Adipocyte (in vitro differentiated cells): ENCODE measurements around the gene PRKCH.
"Not testable (repeated sequence)": the region's sequence is repeated elsewhere in the genome, so short reads cannot be mapped to it uniquely, and the experiment has no call there.

Experiments
- DNase-seq: peaks from one replicate; pipeline ENCODE4 v3.0.0-alpha.2; 2015; ENCODE audit warnings: low read depth
- H3K27me3 ChIP-seq: replicated peaks from 2 replicates; pipeline ENCODE4 v1.7.0; 2013; ENCODE audit warnings: mild to moderate bottlenecking, low read length, moderate library complexity; ENCODE audit not compliant: control insufficient read depth, insufficient read depth
- H3K36me3 ChIP-seq: 2 replicates; pipeline ENCODE4 v1.7.0; 2013; ENCODE audit warnings: low read length, mild to moderate bottlenecking, moderate library complexity; ENCODE audit not compliant: control insufficient read depth, insufficient read depth, severe bottlenecking
- H3K4me1 ChIP-seq: 2 replicates; pipeline ENCODE4 v1.7.0; 2013; ENCODE audit warnings: mild to moderate bottlenecking, low read length, moderate library complexity; ENCODE audit not compliant: control insufficient read depth, insufficient read depth
- H3K4me3 ChIP-seq: 2 replicates; pipeline ENCODE4 v1.7.0; 2013; ENCODE audit warnings: mild to moderate bottlenecking, low read length, moderate library complexity
- H3K9ac ChIP-seq: 2 replicates; pipeline ENCODE4 v1.7.0; 2013; ENCODE audit warnings: mild to moderate bottlenecking, low read length, moderate library complexity
- H3K9me3 ChIP-seq: 2 replicates; pipeline ENCODE4 v1.7.0; 2013; ENCODE audit warnings: mild to moderate bottlenecking, low read length, moderate library complexity; ENCODE audit not compliant: control insufficient read depth

PRKCH gene

GRCh38 chr14:61461808-61462275 lies 140.5 kb downstream of the PRKCH start:
- peaks cover 7% of the 10 kb centered on the region for H3K9me3 ChIP-seq
- peak overlapping the region; percentile 66 for H3K9ac ChIP-seq
- no peaks in the 10 kb centered on the region for H3K36me3 ChIP-seq
- H3K27me3 ChIP-seq = no peaks in the 10 kb centered on the region
- peak; percentile 90 for DNase-seq
- peaks cover 31% of the 10 kb centered on the region for H3K4me1 ChIP-seq
- H3K4me3 ChIP-seq = no peak overlapping the region

GRCh38 chr14:61462566-61463193 lies 141.3 kb downstream of the PRKCH start:
- Histone ChIP-seq H3K9me3 (peaks cover 7% of the 10 kb centered on the region), H3K9ac (peak overlapping the region; percentile 66), H3K27me3 (no peaks in the 10 kb centered on the region), H3K4me1 (peaks cover 38% of the 10 kb centered on the region), H3K36me3 (no peaks in the 10 kb centered on the region), H3K4me3 (peak overlapping the region; percentile 7)
- peak; percentile 73 for DNase-seq

GRCh38 chr14:61463664-61464285 lies 142.4 kb downstream of the PRKCH start:
- Histone ChIP-seq H3K27me3 (no peaks in the 10 kb centered on the region), H3K9me3 (peaks cover 7% of the 10 kb centered on the region), H3K4me1 (peaks cover 48% of the 10 kb centered on the region), H3K4me3 (no peak overlapping the region), H3K9ac (peak overlapping the region; percentile 66), H3K36me3 (no peaks in the 10 kb centered on the region)
- no peak for DNase-seq

GRCh38 chr14:61464539-61465320 lies 143.4 kb downstream of the PRKCH start:
- DNase-seq, H3K9me3 ChIP-seq, H3K36me3 ChIP-seq, H3K4me3 ChIP-seq, H3K27me3 ChIP-seq, H3K9ac ChIP-seq: not testable (repeated sequence)
- peaks cover 57% of the 10 kb centered on the region for H3K4me1 ChIP-seq

- H3K4me3 ChIP-seq = no peak overlapping the region
- DNase-seq = peak; percentile 96
Observed at GRCh38 chr14:61466249-61466904, 145.0 kb downstream of the PRKCH start.

GRCh38 chr14:61466905-61467280 lies 145.5 kb downstream of the PRKCH start:
- Histone ChIP-seq H3K27me3 (no peaks in the 10 kb centered on the region), H3K4me1 (peaks cover 77% of the 10 kb centered on the region), H3K9me3 (peaks cover 7% of the 10 kb centered on the region), H3K4me3 (no peak overlapping the region), H3K9ac (peak overlapping the region; percentile 87), H3K36me3 (no peaks in the 10 kb centered on the region)
- DNase-seq = no peak

More at GRCh38 chr14:61466249-61466904, 145.0 kb downstream of the PRKCH start:
- Histone ChIP-seq H3K36me3 (no peaks in the 10 kb centered on the region), H3K9ac (peak overlapping the region; percentile 87), H3K27me3 (no peaks in the 10 kb centered on the region), H3K4me1 (peaks cover 74% of the 10 kb centered on the region), H3K9me3 (peaks cover 7% of the 10 kb centered on the region)

GRCh38 chr14:61467296-61467695 lies 145.9 kb downstream of the PRKCH start:
- Histone ChIP-seq H3K4me3 (no peak overlapping the region), H3K36me3 (no peaks in the 10 kb centered on the region), H3K9me3 (peaks cover 7% of the 10 kb centered on the region), H3K9ac (peak overlapping the region; percentile 87), H3K4me1 (peaks cover 75% of the 10 kb centered on the region), H3K27me3 (no peaks in the 10 kb centered on the region)
- no peak for DNase-seq

- no peaks in the 10 kb centered on the region for H3K36me3 ChIP-seq
- H3K4me1 ChIP-seq = peaks cover 75% of the 10 kb centered on the region
- H3K4me3 ChIP-seq = no peak overlapping the region
- H3K27me3 ChIP-seq = no peaks in the 10 kb centered on the region
- H3K9me3 ChIP-seq = peaks cover 7% of the 10 kb centered on the region
- peak overlapping the region; percentile 87 for H3K9ac ChIP-seq
- no peak for DNase-seq
Observed at GRCh38 chr14:61468063-61468825, 146.9 kb downstream of the PRKCH start.

GRCh38 chr14:61469781-61470180 lies 148.4 kb downstream of the PRKCH start:
- no peak for DNase-seq
- peaks cover 77% of the 10 kb centered on the region for H3K4me1 ChIP-seq
- peak overlapping the region; percentile 49 for H3K4me3 ChIP-seq
- no peaks in the 10 kb centered on the region for H3K36me3 ChIP-seq
- H3K27me3 ChIP-seq = no peaks in the 10 kb centered on the region
- peak overlapping the region; percentile 87 for H3K9ac ChIP-seq
- peaks cover 7% of the 10 kb centered on the region for H3K9me3 ChIP-seq

- peak overlapping the region; percentile 49 for H3K4me3 ChIP-seq
- peak; percentile 90 for DNase-seq
- H3K36me3 ChIP-seq = no peaks in the 10 kb centered on the region
Observed at GRCh38 chr14:61470261-61470960, 149.0 kb downstream of the PRKCH start.

More at GRCh38 chr14:61470261-61470960, 149.0 kb downstream of the PRKCH start:
- H3K9ac ChIP-seq = peak overlapping the region; percentile 87
- H3K4me1 ChIP-seq = peaks cover 79% of the 10 kb centered on the region
- peaks cover under 1% of the 10 kb centered on the region for H3K9me3 ChIP-seq
- H3K27me3 ChIP-seq = no peaks in the 10 kb centered on the region
